Endodermal cell (in vitro differentiated cells): Measurements from ENCODE around the gene RNF40. TPM values are rescaled to one million over a fixed set of nuclear protein-coding genes. Genes with fewer than 3 reads are reported as not detected.

Experiments
- DNase-seq: peaks from one replicate; pipeline ENCODE4 v3.0.0-alpha.2; 2017
- H3K27ac ChIP-seq: 2 replicates; pipeline ENCODE4 v1.5.1; 2013; ENCODE audit warnings: mild to moderate bottlenecking, low read depth, low read length, moderate library complexity
- H3K27me3 ChIP-seq: 2 replicates; pipeline ENCODE4 v1.6.1; 2013; ENCODE audit warnings: mild to moderate bottlenecking, low read length, moderate library complexity; ENCODE audit not compliant: insufficient read depth, control insufficient read depth, poor library complexity, severe bottlenecking
- H3K36me3 ChIP-seq: 2 replicates; pipeline ENCODE4 v1.7.0; 2013; ENCODE audit warnings: mild to moderate bottlenecking, low read length, moderate library complexity; ENCODE audit not compliant: control insufficient read depth, insufficient read depth
- H3K4me1 ChIP-seq: one replicate; pipeline ENCODE4 v1.7.0; 2013; ENCODE audit warnings: low read length; ENCODE audit not compliant: control insufficient read depth, insufficient read depth
- H3K4me3 ChIP-seq: 2 replicates; pipeline ENCODE4 v1.5.1; 2013; ENCODE audit warnings: mild to moderate bottlenecking, low read length, moderate library complexity
- H3K9ac ChIP-seq: 2 replicates; pipeline ENCODE4 v1.6.1; 2013; ENCODE audit warnings: mild to moderate bottlenecking, low read length, moderate library complexity; ENCODE audit not compliant: poor library complexity, severe bottlenecking; ENCODE audit errors: extremely low read depth
- H3K9me3 ChIP-seq: 2 replicates; pipeline ENCODE4 v1.6.1; 2013; ENCODE audit warnings: mild to moderate bottlenecking, low read length, moderate library complexity; ENCODE audit not compliant: control insufficient read depth
- H3K27ac Mint-ChIP-seq: 2 replicates; pipeline ENCODE4 v1.8.0; 2020; ENCODE audit warnings: mixed read lengths
- H3K27me3 Mint-ChIP-seq: 2 replicates; pipeline ENCODE4 v1.8.0; 2021; ENCODE audit warnings: mild to moderate bottlenecking, mixed read lengths; ENCODE audit not compliant: insufficient read depth
- H3K36me3 Mint-ChIP-seq: 2 replicates; pipeline ENCODE4 v1.8.0; 2020; ENCODE audit warnings: low read depth, mixed read lengths
- H3K4me1 Mint-ChIP-seq: 2 replicates; pipeline ENCODE4 v1.8.0; 2020; ENCODE audit warnings: mixed read lengths
- H3K4me3 Mint-ChIP-seq: 2 replicates; pipeline ENCODE4 v1.8.0; 2020; ENCODE audit warnings: mild to moderate bottlenecking, moderate library complexity, mixed read lengths
- H3K9me3 Mint-ChIP-seq: 2 replicates; pipeline ENCODE4 v1.8.0; 2020; ENCODE audit warnings: mild to moderate bottlenecking, mixed read lengths
- WGBS, 2 experiments: methylation state at CpG; one replicate each; pipeline versions ENCODE4 v1.1.5 to v1.1.7; 2013; ENCODE audit warnings: missing lambda C conversion rate in 2 of 2, mixed read lengths in 1 of 2; ENCODE audit not compliant: insufficient coverage in 1 of 2, insufficient read length in 1 of 2; 5-methylcytosine and 5-hydroxymethylcytosine counted together
- total RNA-seq, 2 donors: library from RNA; stranded (reverse); fragmentation: NEBNext Ultra II Directional in 1 of 2; extraction: Animal tissue kit (Norgen Biotek cat#: 25700) in 1 of 2; gene quantifications; 2 replicates in 1 of 2; 3 replicates in 1 of 2; pipeline ENCODE4 v1.2.1, GENCODE V29; 2021
- TF ChIP-seq, protein P1 (sequence below): fragments of 200-600 bp; sonication (generic); conservative IDR thresholded peaks from 2 replicates; pipeline ENCODE4 v1.5.0; 2021; ENCODE audit warnings: antibody characterized with exemption, mild to moderate bottlenecking

Gene RNF40
- total RNA-seq, 2 donors from 2014 or later = 88.4 to 95.8 TPM

DNA sequence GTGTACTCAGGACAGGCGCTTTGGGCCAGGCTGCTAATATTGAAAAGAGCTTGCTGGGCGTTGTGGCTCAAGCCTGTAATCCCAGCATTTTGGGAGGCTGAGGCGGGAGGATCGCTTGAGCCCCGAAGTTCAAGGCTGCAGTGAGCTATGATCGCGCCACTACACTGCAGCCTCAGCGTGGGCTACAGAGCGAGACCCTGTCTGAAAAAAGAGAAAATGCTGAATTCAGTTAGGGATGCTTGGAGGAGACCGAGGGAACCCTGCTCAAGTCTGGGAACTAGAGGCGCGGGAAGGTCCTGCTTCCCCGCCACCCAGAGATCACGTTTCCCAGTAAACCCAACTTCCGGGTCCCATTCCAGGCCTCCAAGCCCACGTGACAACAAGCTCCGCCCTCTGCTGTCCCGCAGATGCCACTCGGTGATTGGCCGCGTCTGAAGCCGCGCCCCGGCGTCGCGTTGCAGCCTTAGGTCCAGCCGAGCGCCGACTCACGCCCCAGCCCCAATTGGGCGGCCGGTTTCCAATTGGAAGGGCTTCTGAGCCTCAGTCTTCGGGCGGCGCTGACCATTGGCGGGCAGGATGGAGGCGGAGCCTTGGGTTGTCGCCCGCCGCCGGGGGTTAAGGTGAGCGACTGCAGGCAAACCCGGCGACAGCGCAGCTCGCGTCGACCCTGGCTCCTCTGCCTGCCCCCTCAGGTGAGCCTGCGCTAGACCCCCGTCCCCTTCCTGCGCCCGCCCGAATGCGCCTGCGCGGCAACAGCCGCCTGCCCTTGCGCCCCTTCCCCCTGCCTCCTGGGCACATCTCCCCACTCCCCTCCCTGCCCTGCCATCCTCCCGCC is 14.1 kb upstream of the RNF40 start, which contains the start of gene PHKG2:
TSS of gene PHKG2 (plus strand) at position 627 of the 835 bp plus-strand sequence. CDS start 396 bp downstream, outside the sequence.
- Mint-ChIP-seq H3K9me3 (no peaks in the 10 kb centered on the region), H3K4me3 (peak within 1 kb of the TSS; percentile 86), H3K36me3 (peaks cover 42% of the 10 kb centered on the region), H3K27me3 (no peaks in the 10 kb centered on the region), H3K27ac (peak within 1 kb of the TSS; percentile 95), H3K4me1 (peaks cover 5% of the 10 kb centered on the region)
- H3K27me3 ChIP-seq = no peaks in the 10 kb centered on the region
- peak within 1 kb of the TSS; percentile 56 for H3K9ac ChIP-seq
- no peaks in the 10 kb centered on the region for H3K9me3 ChIP-seq
- no peak within 1 kb of the TSS for H3K27ac ChIP-seq
- peak; percentile 100 for DNase-seq
- no peaks in the 10 kb centered on the region for H3K4me1 ChIP-seq
- 9 to 16% methylated on average over 34 to 59 of the region's 60 CpGs for WGBS, 2 experiments
- TF ChIP-seq, protein P1, sequence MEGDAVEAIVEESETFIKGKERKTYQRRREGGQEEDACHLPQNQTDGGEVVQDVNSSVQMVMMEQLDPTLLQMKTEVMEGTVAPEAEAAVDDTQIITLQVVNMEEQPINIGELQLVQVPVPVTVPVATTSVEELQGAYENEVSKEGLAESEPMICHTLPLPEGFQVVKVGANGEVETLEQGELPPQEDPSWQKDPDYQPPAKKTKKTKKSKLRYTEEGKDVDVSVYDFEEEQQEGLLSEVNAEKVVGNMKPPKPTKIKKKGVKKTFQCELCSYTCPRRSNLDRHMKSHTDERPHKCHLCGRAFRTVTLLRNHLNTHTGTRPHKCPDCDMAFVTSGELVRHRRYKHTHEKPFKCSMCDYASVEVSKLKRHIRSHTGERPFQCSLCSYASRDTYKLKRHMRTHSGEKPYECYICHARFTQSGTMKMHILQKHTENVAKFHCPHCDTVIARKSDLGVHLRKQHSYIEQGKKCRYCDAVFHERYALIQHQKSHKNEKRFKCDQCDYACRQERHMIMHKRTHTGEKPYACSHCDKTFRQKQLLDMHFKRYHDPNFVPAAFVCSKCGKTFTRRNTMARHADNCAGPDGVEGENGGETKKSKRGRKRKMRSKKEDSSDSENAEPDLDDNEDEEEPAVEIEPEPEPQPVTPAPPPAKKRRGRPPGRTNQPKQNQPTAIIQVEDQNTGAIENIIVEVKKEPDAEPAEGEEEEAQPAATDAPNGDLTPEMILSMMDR = no peak
- H3K4me3 ChIP-seq = peak within 1 kb of the TSS; percentile 75
- H3K36me3 ChIP-seq = peaks cover 50% of the 10 kb centered on the region

DNA sequence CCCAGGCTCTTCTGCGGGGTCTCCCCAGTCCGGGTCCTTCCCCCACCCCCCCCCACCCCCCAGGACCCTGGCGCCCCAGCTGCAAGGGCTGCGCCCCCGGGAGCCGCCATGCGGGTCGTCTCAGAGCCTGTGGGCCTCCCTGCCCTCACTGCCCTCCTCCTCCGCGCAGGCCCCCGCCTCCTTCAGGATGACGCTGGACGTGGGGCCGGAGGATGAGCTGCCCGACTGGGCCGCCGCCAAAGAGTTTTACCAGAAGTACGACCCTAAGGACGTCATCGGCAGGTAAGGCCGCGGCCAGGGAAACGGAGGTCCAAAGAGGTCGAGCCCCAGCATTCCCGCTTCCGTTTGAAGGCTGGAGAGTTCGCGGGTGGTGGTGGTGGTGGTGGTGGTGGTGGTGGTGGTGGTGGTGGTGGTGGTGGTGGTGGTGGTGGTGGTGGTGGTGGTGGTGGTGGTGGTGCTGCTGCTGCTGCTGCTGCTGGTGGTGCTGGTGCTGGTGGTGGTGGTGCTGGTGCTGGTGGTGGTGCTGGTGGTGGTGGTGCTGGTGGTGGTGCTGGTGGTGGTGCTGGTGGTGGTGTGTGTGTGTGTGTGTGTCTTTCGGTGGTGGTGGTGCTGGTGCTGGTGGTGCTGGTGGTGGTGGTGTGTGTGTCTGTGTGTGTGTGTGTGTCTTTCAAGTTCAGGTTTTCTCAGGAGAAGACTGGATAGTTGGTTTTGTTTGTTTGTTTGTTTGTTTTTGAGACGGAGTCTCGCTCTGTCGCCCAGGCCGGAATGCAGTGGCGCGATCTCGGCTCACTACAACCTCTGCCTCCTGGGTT is 13.3 kb upstream of the RNF40 start:
- H3K4me3 ChIP-seq = peak overlapping the region; percentile 75
- DNase-seq = peak; percentile 49
- H3K4me1 ChIP-seq = no peaks in the 10 kb centered on the region
- no peak overlapping the region for H3K27ac ChIP-seq
- Mint-ChIP-seq H3K27ac (peak overlapping the region; percentile 95), H3K4me1 (peaks cover 5% of the 10 kb centered on the region), H3K36me3 (peaks cover 40% of the 10 kb centered on the region), H3K4me3 (peak overlapping the region; percentile 86), H3K9me3 (no peaks in the 10 kb centered on the region), H3K27me3 (no peaks in the 10 kb centered on the region)
- H3K9ac ChIP-seq = peak overlapping the region; percentile 30
- WGBS, 2 experiments = 0 to 18% methylated on average over 5 to 31 of the region's 36 CpGs
- H3K36me3 ChIP-seq = peaks cover 54% of the 10 kb centered on the region
- H3K27me3 ChIP-seq = no peaks in the 10 kb centered on the region
- no peaks in the 10 kb centered on the region for H3K9me3 ChIP-seq
- TF ChIP-seq, protein P1 = no peak

DNA sequence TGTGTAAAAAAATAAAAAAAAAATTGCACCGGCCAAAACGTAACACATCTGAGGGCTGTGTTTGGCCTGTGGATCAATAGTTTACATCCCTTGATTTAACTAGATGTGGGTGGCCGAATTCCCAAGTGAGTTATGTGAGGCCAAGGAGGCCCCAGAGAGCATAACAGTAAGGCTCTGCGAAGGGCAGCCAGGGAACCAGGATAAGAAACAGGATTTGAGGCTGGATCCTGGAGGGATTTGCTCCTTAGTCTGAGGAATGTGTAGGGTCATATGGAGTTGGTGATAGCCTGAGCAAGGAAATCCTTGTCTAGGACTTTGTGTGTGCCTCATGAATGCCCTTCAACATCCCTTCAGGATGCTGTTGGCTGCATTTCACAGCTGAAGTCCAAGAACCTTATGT is 11.9 kb upstream of the RNF40 start:
- Histone ChIP-seq H3K27me3 (no peaks in the 10 kb centered on the region), H3K4me3 (peak overlapping the region; percentile 75), H3K36me3 (peaks cover 55% of the 10 kb centered on the region), H3K9ac (no peak overlapping the region), H3K9me3 (no peaks in the 10 kb centered on the region), H3K4me1 (no peaks in the 10 kb centered on the region), H3K27ac (no peak overlapping the region)
- WGBS, 2 experiments = 92 to 97% methylated on average over 4 of the region's 4 CpGs
- no peak for DNase-seq
- Mint-ChIP-seq H3K36me3 (peaks cover 36% of the 10 kb centered on the region), H3K9me3 (no peaks in the 10 kb centered on the region), H3K4me3 (peak overlapping the region; percentile 86), H3K4me1 (peaks cover 5% of the 10 kb centered on the region), H3K27me3 (no peaks in the 10 kb centered on the region), H3K27ac (peak overlapping the region; percentile 81)
- TF ChIP-seq, protein P1 = no peak
